Ishikawa (cell line): Measurements from ENCODE around the gene C5.

Experiments used
- CEBPB ChIP-seq: IDR thresholded peaks from 2 replicates; pipeline ENCODE4 v1.6.1; 2012
- CREB1 ChIP-seq: IDR thresholded peaks from 2 replicates; pipeline ENCODE4 v1.6.1; 2012; ENCODE audit warnings: low read depth
- EGR1 ChIP-seq: IDR thresholded peaks from 2 replicates; pipeline ENCODE4 v1.6.1; 2012
- EP300 ChIP-seq: IDR thresholded peaks from 2 replicates; pipeline ENCODE4 v1.6.1; 2012; ENCODE audit warnings: borderline replicate concordance
- FOXM1 ChIP-seq: IDR thresholded peaks from 2 replicates; pipeline ENCODE4 v1.6.1; 2012; ENCODE audit warnings: low read depth, borderline replicate concordance
- MAX ChIP-seq: IDR thresholded peaks from 2 replicates; pipeline ENCODE4 v1.6.1; 2012
- NFIC ChIP-seq: IDR thresholded peaks from 2 replicates; pipeline ENCODE4 v1.6.1; 2012
- RAD21 ChIP-seq: IDR thresholded peaks from 2 replicates; pipeline ENCODE4 v1.6.1; 2012; ENCODE audit warnings: low read depth
- TAF1 ChIP-seq: IDR thresholded peaks from 2 replicates; pipeline ENCODE4 v1.6.1; 2012; ENCODE audit warnings: low read depth, mild to moderate bottlenecking
- TCF12 ChIP-seq: IDR thresholded peaks from 2 replicates; pipeline ENCODE4 v1.6.1; 2012; ENCODE audit warnings: low read depth
- TEAD4 ChIP-seq: IDR thresholded peaks from 2 replicates; pipeline ENCODE4 v1.6.1; 2012
- USF1 ChIP-seq: IDR thresholded peaks from 2 replicates; pipeline ENCODE4 v1.6.1; 2012
- YY1 ChIP-seq: IDR thresholded peaks from 2 replicates; pipeline ENCODE4 v1.6.1; 2012; ENCODE audit warnings: low read depth
- ZBTB7A ChIP-seq: IDR thresholded peaks from 2 replicates; pipeline ENCODE4 v1.6.1; 2012; ENCODE audit warnings: low read depth
- TF ChIP-seq, protein P1 (sequence below): IDR thresholded peaks from 2 replicates; pipeline ENCODE4 v1.6.1; 2012; ENCODE audit warnings: low read depth, mild to moderate bottlenecking

C5 gene

DNA sequence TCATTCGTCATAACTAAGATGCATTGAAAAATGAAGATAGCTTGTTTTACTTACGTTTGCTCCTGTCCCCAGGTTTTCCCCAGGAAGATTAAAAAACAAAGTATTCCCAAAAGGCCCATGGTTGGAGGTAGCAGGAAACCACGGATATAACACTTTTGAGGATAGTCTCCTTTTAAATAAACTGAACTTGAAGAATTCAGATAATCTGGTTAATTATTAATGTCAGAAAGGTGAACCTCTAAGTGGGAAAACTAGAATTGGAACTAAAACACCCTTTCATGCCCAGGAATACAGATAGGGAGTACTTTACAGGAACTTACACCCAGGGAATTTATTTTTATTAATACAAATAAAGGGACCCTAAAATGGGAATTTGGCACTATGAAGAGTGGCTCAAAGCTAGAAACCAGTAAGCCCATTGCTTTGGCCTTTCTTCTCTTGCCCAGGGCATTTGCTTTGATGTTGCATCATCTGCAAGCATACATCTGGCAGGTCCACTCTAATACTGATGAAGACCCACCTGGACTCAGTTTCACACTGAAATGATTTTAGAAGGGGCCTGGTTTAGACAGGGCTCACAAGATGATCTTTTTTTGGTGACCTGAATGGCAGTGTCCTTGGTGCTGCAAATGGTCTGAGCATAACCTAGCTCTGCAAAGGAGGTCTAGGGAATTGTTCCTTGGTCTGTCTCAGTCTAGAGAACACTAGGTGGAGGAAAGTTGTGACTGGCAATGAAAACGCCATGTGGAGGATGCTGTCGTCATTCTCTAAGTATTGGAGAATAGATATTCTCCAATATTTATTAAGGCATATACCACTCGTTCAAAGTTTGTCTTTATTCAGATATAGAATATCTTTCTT, at the start of gene C5:
Gene C5 (minus strand): TSS at position 148 of the 861 bp plus-strand sequence. CDS start 29 bp downstream, at position 119.
- TF ChIP-seq YY1 (no peak), CEBPB (peak; percentile 8; the same call in 1 of the 2 replicates)

- TF ChIP-seq USF1 (no peak), EP300 (no peak), YY1 (no peak), NFIC (no peak)
- TF ChIP-seq, protein P1, sequence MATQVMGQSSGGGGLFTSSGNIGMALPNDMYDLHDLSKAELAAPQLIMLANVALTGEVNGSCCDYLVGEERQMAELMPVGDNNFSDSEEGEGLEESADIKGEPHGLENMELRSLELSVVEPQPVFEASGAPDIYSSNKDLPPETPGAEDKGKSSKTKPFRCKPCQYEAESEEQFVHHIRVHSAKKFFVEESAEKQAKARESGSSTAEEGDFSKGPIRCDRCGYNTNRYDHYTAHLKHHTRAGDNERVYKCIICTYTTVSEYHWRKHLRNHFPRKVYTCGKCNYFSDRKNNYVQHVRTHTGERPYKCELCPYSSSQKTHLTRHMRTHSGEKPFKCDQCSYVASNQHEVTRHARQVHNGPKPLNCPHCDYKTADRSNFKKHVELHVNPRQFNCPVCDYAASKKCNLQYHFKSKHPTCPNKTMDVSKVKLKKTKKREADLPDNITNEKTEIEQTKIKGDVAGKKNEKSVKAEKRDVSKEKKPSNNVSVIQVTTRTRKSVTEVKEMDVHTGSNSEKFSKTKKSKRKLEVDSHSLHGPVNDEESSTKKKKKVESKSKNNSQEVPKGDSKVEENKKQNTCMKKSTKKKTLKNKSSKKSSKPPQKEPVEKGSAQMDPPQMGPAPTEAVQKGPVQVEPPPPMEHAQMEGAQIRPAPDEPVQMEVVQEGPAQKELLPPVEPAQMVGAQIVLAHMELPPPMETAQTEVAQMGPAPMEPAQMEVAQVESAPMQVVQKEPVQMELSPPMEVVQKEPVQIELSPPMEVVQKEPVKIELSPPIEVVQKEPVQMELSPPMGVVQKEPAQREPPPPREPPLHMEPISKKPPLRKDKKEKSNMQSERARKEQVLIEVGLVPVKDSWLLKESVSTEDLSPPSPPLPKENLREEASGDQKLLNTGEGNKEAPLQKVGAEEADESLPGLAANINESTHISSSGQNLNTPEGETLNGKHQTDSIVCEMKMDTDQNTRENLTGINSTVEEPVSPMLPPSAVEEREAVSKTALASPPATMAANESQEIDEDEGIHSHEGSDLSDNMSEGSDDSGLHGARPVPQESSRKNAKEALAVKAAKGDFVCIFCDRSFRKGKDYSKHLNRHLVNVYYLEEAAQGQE = no peak
These were observed 48.6 kb upstream of the C5 start for GRCh38 chr9:121098567-121099198.

- TF ChIP-seq TEAD4 (no peak), USF1 (no peak), TCF12 (no peak), TAF1 (no peak), EP300 (no peak), MAX (no peak), YY1 (no peak), CEBPB (no peak), EGR1 (no peak), NFIC (no peak), RAD21 (no peak), ZBTB7A (no peak), CREB1 (no peak), FOXM1 (no peak)
- TF ChIP-seq, protein P1 = no peak
These were observed 45.0 kb upstream of the C5 start for GRCh38 chr9:121095057-121095456.

- no peak for TF ChIP-seq USF1
- TF ChIP-seq TAF1 = no peak
- TF ChIP-seq, protein P1 = no peak
- no peak for TF ChIP-seq MAX
- no peak for TF ChIP-seq CREB1
- TF ChIP-seq ZBTB7A = no peak
- no peak for TF ChIP-seq EGR1
- TF ChIP-seq EP300 = no peak
- TF ChIP-seq TCF12 = no peak
- no peak for TF ChIP-seq TEAD4
- no peak for TF ChIP-seq FOXM1
- TF ChIP-seq YY1 = no peak
- TF ChIP-seq CEBPB = no peak
These were observed 38.5 kb upstream of the C5 start for GRCh38 chr9:121088576-121088975.
